Keratinocyte (primary cell): ENCODE results near the gene XG. TPM values are rescaled to one million over a fixed set of nuclear protein-coding genes. Genes with fewer than 3 reads are reported as not detected.

Source experiments
- DNase-seq: peaks from one replicate; pipeline ENCODE4 v3.0.0-alpha.2; 2011; ENCODE audit warnings: low read depth, missing footprints, low spot score
- FAIRE-seq: peaks from 2 replicates; lab custom pipeline; 2011; peaks lifted over from hg19 to GRCh38; lab: Jason Lieb, UNC
- H2AFZ ChIP-seq: 2 replicates; pipeline ENCODE4 v1.6.0; 2012; ENCODE audit warnings: low read length, control low read depth, inconsistent platforms; ENCODE audit not compliant: control insufficient read depth
- H3K27ac ChIP-seq: 2 replicates; pipeline ENCODE4 v1.5.1; 2011; ENCODE audit warnings: low read length; ENCODE audit not compliant: control insufficient read depth, insufficient read depth
- H3K27me3 ChIP-seq: 3 replicates; pipeline ENCODE4 v1.6.0; 2011; ENCODE audit warnings: low read length; ENCODE audit not compliant: control insufficient read depth, insufficient read depth; ENCODE audit errors: extremely low read depth
- H3K36me3 ChIP-seq, 2 experiments: 2 replicates in 1 of 2; 3 replicates in 1 of 2; pipeline ENCODE4 v1.5.1; 2011; ENCODE audit warnings: low read length in 2 of 2, mild to moderate bottlenecking in 1 of 2; ENCODE audit not compliant: control insufficient read depth in 2 of 2, insufficient read depth in 2 of 2; ENCODE audit errors: extremely low read depth in 1 of 2
- H3K4me1 ChIP-seq: 3 replicates; pipeline ENCODE4 v1.5.1; 2011; ENCODE audit warnings: low read length; ENCODE audit not compliant: control insufficient read depth, insufficient read depth; ENCODE audit errors: extremely low read depth
- H3K4me2 ChIP-seq: 3 replicates; pipeline ENCODE4 v1.6.0; 2011; ENCODE audit warnings: low read depth, low read length; ENCODE audit not compliant: control insufficient read depth, insufficient read depth; ENCODE audit errors: extremely low read depth
- H3K4me3 ChIP-seq, 3 experiments: fragments of 200-600 bp in 1 of 3; sonication (generic) in 1 of 3; 2 replicates in 2 of 3; 3 replicates in 1 of 3; pipeline ENCODE4 v1.5.1; 2011 to 2016; ENCODE audit warnings: low read length in 3 of 3, mild to moderate bottlenecking in 3 of 3, control low read depth in 2 of 3, inconsistent platforms in 1 of 3, low read depth in 1 of 3, mixed read lengths in 1 of 3, mixed run types in 1 of 3, moderate library complexity in 1 of 3; ENCODE audit not compliant: control insufficient read depth in 2 of 3, insufficient read depth in 2 of 3; ENCODE audit errors: extremely low read depth in 1 of 3
- H3K79me2 ChIP-seq: 2 replicates; pipeline ENCODE4 v1.6.0; 2012; ENCODE audit warnings: low read length; ENCODE audit not compliant: control insufficient read depth, insufficient read depth
- H3K9ac ChIP-seq: 3 replicates; pipeline ENCODE4 v1.6.0; 2011; ENCODE audit warnings: low read length; ENCODE audit not compliant: control insufficient read depth, insufficient read depth; ENCODE audit errors: extremely low read depth
- H3K9me1 ChIP-seq: 3 replicates; pipeline ENCODE4 v1.6.0; 2011; ENCODE audit warnings: low read length; ENCODE audit not compliant: control insufficient read depth, insufficient read depth; ENCODE audit errors: extremely low read depth
- H3K9me3 ChIP-seq: 2 replicates; pipeline ENCODE4 v1.5.1; 2012; ENCODE audit warnings: low read depth, low read length; ENCODE audit not compliant: control insufficient read depth
- H4K20me1 ChIP-seq: 3 replicates; pipeline ENCODE4 v1.6.0; 2011; ENCODE audit warnings: low read length; ENCODE audit not compliant: control insufficient read depth, insufficient read depth; ENCODE audit errors: extremely low read depth
- CTCF ChIP-seq, 3 experiments: IDR thresholded peaks in 1 of 3; conservative IDR thresholded peaks in 1 of 3; optimal IDR thresholded peaks in 1 of 3; 2 replicates in 2 of 3; 3 replicates in 1 of 3; pipeline versions ENCODE3 to v1.5.1; 2011; ENCODE audit warnings: low read length in 3 of 3, mild to moderate bottlenecking in 3 of 3, moderate library complexity in 2 of 3, control low read depth in 1 of 3, inconsistent platforms in 1 of 3; ENCODE audit not compliant: insufficient read depth in 2 of 3; ENCODE audit errors: extremely low read depth in 1 of 3
- EZH2 ChIP-seq: IDR thresholded peaks from one replicate; pipeline ENCODE4 v1.6.1; 2012; ENCODE audit warnings: inconsistent platforms, mild to moderate bottlenecking, low read length, moderate library complexity
- dilution Hi-C: fragments of 300-500 bp; cut with MboI; formaldehyde crosslinking; loops from one replicate; pipeline ENCODE4 v1.7.0; 2020; ENCODE audit warnings: low sequenced_read_pairs; ENCODE audit not compliant: extremely low pct_ligation_motif_present
- polyA plus RNA-seq, 5 experiments: library from polyadenylated mRNA; depleted of rRNA in 3 of 5; stranded (reverse) in 3 of 5; stranded (forward) in 1 of 5; unstranded in 1 of 5; fragments of >200 nt; gene quantifications; 1 replicate in 1 of 5; 2 replicates in 3 of 5; 3 replicates in 1 of 5; pipeline versions ENCODE4 v1.2.1 to v1.2.3, GENCODE V29; 2011 to 2012; ENCODE audit warnings: missing spikeins in 2 of 5, low read depth in 1 of 5, low replicate concordance in 1 of 5

Gene XG
- polyA plus RNA-seq, 1 donor (not counting 4 experiments of a cell fraction or from before 2014, with no cell fraction given), result 70.9 TPM

GRCh38 chrX:2781226-2781571, 29.4 kb downstream of the XG start:
- peaks cover 0 to 6% of the 10 kb centered on the region in 2 experiments for H3K36me3 ChIP-seq
- H3K27me3 ChIP-seq, result no peaks in the 10 kb centered on the region
- no peak overlapping the region for H3K4me2 ChIP-seq
- H3K9ac ChIP-seq, result no peak overlapping the region
- dilution Hi-C loops, result no loop called here
- H4K20me1 ChIP-seq, result no peaks in the 10 kb centered on the region
- H3K27ac ChIP-seq, result no peak overlapping the region
- no peaks in the 10 kb centered on the region for H3K9me1 ChIP-seq
- H3K9me3 ChIP-seq, result no peaks in the 10 kb centered on the region
- TF ChIP-seq CTCF (optimal IDR thresholded peaks at IDR 0.05 in 1 of 3, IDR thresholded peaks at IDR 0.05 in 1 of 3, conservative IDR thresholded peaks at IDR 0.05 in 1 of 3; ENCODE audit: extremely low read depth in 1 of 3, insufficient read depth in 2 of 3, low read length in 3 of 3) (no peak), EZH2 (no peak)
- FAIRE-seq, result no peak
- H3K79me2 ChIP-seq, result no peaks in the 10 kb centered on the region
- peaks cover 15% of the 10 kb centered on the region for H3K4me1 ChIP-seq
- no peak overlapping the region for H3K4me3 ChIP-seq
- DNase-seq, result no peak
- no peak overlapping the region for H2AFZ ChIP-seq

- Histone ChIP-seq H3K36me3 (peaks cover 0 to 6% of the 10 kb centered on the region in 2 experiments), H3K27me3 (no peaks in the 10 kb centered on the region), H3K4me1 (peaks cover 15% of the 10 kb centered on the region), H3K4me2 (no peak overlapping the region), H3K4me3 (no peak overlapping the region), H4K20me1 (no peaks in the 10 kb centered on the region), H3K79me2 (no peaks in the 10 kb centered on the region), H3K27ac (no peak overlapping the region), H2AFZ (no peak overlapping the region), H3K9me3 (no peaks in the 10 kb centered on the region), H3K9ac (no peak overlapping the region), H3K9me1 (no peaks in the 10 kb centered on the region)
- TF ChIP-seq EZH2 (no peak), CTCF (optimal IDR thresholded peaks at IDR 0.05 in 1 of 3, IDR thresholded peaks at IDR 0.05 in 1 of 3, conservative IDR thresholded peaks at IDR 0.05 in 1 of 3; ENCODE audit: extremely low read depth in 1 of 3, insufficient read depth in 2 of 3, low read length in 3 of 3) (no peak)
- FAIRE-seq, result no peak
- dilution Hi-C loops, result no loop called here
- no peak for DNase-seq
Observed at GRCh38 chrX:2781698-2782097, 29.9 kb downstream of the XG start.
